H9 (cell line): ENCODE results near the gene CCDC57. TPM values are rescaled to one million over a fixed set of nuclear protein-coding genes. Genes with fewer than 3 reads are reported as not detected.
A peak's percentile ranks its signal among the peaks of the same experiment; 100 is the strongest.

Experiments
- DNase-seq: peaks from one replicate; pipeline ENCODE4 v3.0.0-alpha.2; 2017
- H2AFZ ChIP-seq: one replicate; pipeline ENCODE4 v1.6.1; 2013; ENCODE audit warnings: mild to moderate bottlenecking, low read length, control low read depth, moderate library complexity
- H2AK5ac ChIP-seq: 2 replicates; pipeline ENCODE4 v1.6.1; 2013; ENCODE audit warnings: low read length, control low read depth, mixed read lengths; ENCODE audit not compliant: insufficient read length
- H2BK120ac ChIP-seq: one replicate; pipeline ENCODE4 v1.6.1; 2013; ENCODE audit warnings: low read depth, mild to moderate bottlenecking, low read length, control low read depth, inconsistent platforms; ENCODE audit not compliant: poor library complexity, severe bottlenecking
- H2BK12ac ChIP-seq: 2 replicates; pipeline ENCODE4 v1.6.1; 2013; ENCODE audit warnings: low read length, control low read depth, mixed read lengths, low read depth; ENCODE audit not compliant: insufficient read length
- H2BK15ac ChIP-seq: 2 replicates; pipeline ENCODE4 v1.6.1; 2013; ENCODE audit warnings: low read depth, low read length, control low read depth
- H2BK20ac ChIP-seq: one replicate; pipeline ENCODE4 v1.6.1; 2013; ENCODE audit warnings: low read depth, mild to moderate bottlenecking, low read length, control low read depth, inconsistent platforms; ENCODE audit not compliant: poor library complexity, severe bottlenecking
- H2BK5ac ChIP-seq: 2 replicates; pipeline ENCODE4 v1.6.1; 2013; ENCODE audit warnings: low read length, control low read depth, mixed read lengths; ENCODE audit not compliant: insufficient read length
- H3K14ac ChIP-seq: 2 replicates; pipeline ENCODE4 v1.6.1; 2013; ENCODE audit warnings: low read length, control low read depth; ENCODE audit not compliant: insufficient read depth
- H3K18ac ChIP-seq: 2 replicates; pipeline ENCODE4 v1.6.1; 2013; ENCODE audit warnings: low read depth, mild to moderate bottlenecking, mixed read lengths, low read length, control low read depth; ENCODE audit not compliant: insufficient read length
- H3K23ac ChIP-seq: 2 replicates; pipeline ENCODE4 v1.6.1; 2013; ENCODE audit warnings: low read length, control low read depth, mixed read lengths, low read depth; ENCODE audit not compliant: insufficient read length
- H3K23me2 ChIP-seq: 2 replicates; pipeline ENCODE4 v1.6.1; 2013; ENCODE audit warnings: low read depth, mild to moderate bottlenecking, mixed read lengths, low read length, control low read depth; ENCODE audit not compliant: insufficient read length, poor library complexity, severe bottlenecking
- H3K27ac ChIP-seq: 2 replicates; pipeline ENCODE4 v1.5.1; 2013; ENCODE audit warnings: low read length, control low read depth, mixed read lengths, low read depth; ENCODE audit not compliant: insufficient read length
- H3K27me3 ChIP-seq: 2 replicates; pipeline ENCODE4 v1.6.1; 2013; ENCODE audit warnings: low read length, control low read depth, inconsistent platforms; ENCODE audit not compliant: insufficient read depth
- H3K4ac ChIP-seq: 2 replicates; pipeline ENCODE4 v1.6.1; 2013; ENCODE audit warnings: low read depth, mild to moderate bottlenecking, control low read depth, inconsistent platforms, low read length, moderate library complexity
- H3K4me1 ChIP-seq: 2 replicates; pipeline ENCODE4 v1.6.1; 2013; ENCODE audit warnings: low read length, control low read depth, inconsistent platforms; ENCODE audit not compliant: insufficient read depth
- H3K4me2 ChIP-seq: 2 replicates; pipeline ENCODE4 v1.6.1; 2013; ENCODE audit warnings: low read length, control low read depth, mixed read lengths; ENCODE audit not compliant: insufficient read length, insufficient read depth
- H3K56ac ChIP-seq: 2 replicates; pipeline ENCODE4 v1.6.1; 2013; ENCODE audit warnings: low read depth, mild to moderate bottlenecking, mixed read lengths, low read length, control low read depth; ENCODE audit not compliant: insufficient read length
- H3K79me1 ChIP-seq: 2 replicates; pipeline ENCODE4 v1.6.1; 2013; ENCODE audit warnings: low read depth, mild to moderate bottlenecking, moderate library complexity, low read length, control low read depth, inconsistent platforms; ENCODE audit not compliant: insufficient read depth, poor library complexity, severe bottlenecking
- H3K79me2 ChIP-seq: 2 replicates; pipeline ENCODE4 v1.6.1; 2013; ENCODE audit warnings: low read length, control low read depth, inconsistent platforms; ENCODE audit not compliant: insufficient read depth
- H3K9ac ChIP-seq: 2 replicates; pipeline ENCODE4 v1.6.1; 2013; ENCODE audit warnings: low read length, control low read depth, mixed read lengths; ENCODE audit not compliant: insufficient read length; ENCODE audit errors: extremely low read depth
- H3K9me3 ChIP-seq: one replicate; pipeline ENCODE4 v1.6.1; 2013; ENCODE audit warnings: low read depth, low read length, inconsistent platforms; ENCODE audit not compliant: control insufficient read depth
- H3T11ph ChIP-seq: one replicate; pipeline ENCODE4 v1.6.1; 2013; ENCODE audit warnings: mild to moderate bottlenecking, low read length, control low read depth, inconsistent platforms
- H4K20me1 ChIP-seq: one replicate; pipeline ENCODE4 v1.6.1; 2013; ENCODE audit not compliant: control insufficient read depth, insufficient read length, insufficient read depth
- H4K5ac ChIP-seq: 2 replicates; pipeline ENCODE4 v1.6.1; 2013; ENCODE audit warnings: low read depth, mild to moderate bottlenecking, mixed read lengths, low read length, control low read depth; ENCODE audit not compliant: insufficient read length
- H4K8ac ChIP-seq: replicated peaks from 2 replicates; pipeline ENCODE4 v1.6.1; 2013; ENCODE audit warnings: low read length, control low read depth, mixed read lengths, low read depth; ENCODE audit not compliant: insufficient read length
- H4K91ac ChIP-seq: 2 replicates; pipeline ENCODE4 v1.6.1; 2013; ENCODE audit warnings: low read depth, mild to moderate bottlenecking, moderate library complexity, mixed read lengths, low read length, control low read depth; ENCODE audit not compliant: insufficient read length
- H3K27ac Mint-ChIP-seq, 3 experiments: 2 replicates in 2 of 3; 3 replicates in 1 of 3; pipeline ENCODE4 v1.8.0; 2020 to 2021; ENCODE audit warnings: mixed read lengths in 3 of 3, mild to moderate bottlenecking in 1 of 3, moderate library complexity in 1 of 3
- H3K27me3 Mint-ChIP-seq: 2 replicates; pipeline ENCODE4 v1.8.0; 2021; ENCODE audit warnings: low read depth, mild to moderate bottlenecking, moderate library complexity, mixed read lengths
- H3K36me3 Mint-ChIP-seq, 3 experiments: 2 replicates in 2 of 3; 3 replicates in 1 of 3; pipeline ENCODE4 v1.8.0; 2020 to 2021; ENCODE audit warnings: low read depth in 3 of 3, mixed read lengths in 3 of 3; ENCODE audit not compliant: insufficient read depth in 1 of 3
- H3K4me1 Mint-ChIP-seq, 2 experiments: 2 replicates each; pipeline ENCODE4 v1.8.0; 2020; ENCODE audit warnings: mixed read lengths in 2 of 2
- H3K4me3 Mint-ChIP-seq, 2 experiments: 2 replicates in 1 of 2; 3 replicates in 1 of 2; pipeline ENCODE4 v1.8.0; 2020 to 2021; ENCODE audit warnings: mild to moderate bottlenecking in 2 of 2, mixed read lengths in 2 of 2, moderate library complexity in 1 of 2
- H3K9me3 Mint-ChIP-seq, 2 experiments: 2 replicates in 1 of 2; 3 replicates in 1 of 2; pipeline ENCODE4 v1.8.0; 2020; ENCODE audit warnings: mild to moderate bottlenecking in 2 of 2, mixed read lengths in 2 of 2, moderate library complexity in 1 of 2
- WGBS: extraction: QIAGEN DNeasy Blood & Tissue Kit; methylation state at CpG from one replicate; pipeline ENCODE4 v1.1.7; 2013; ENCODE audit warnings: missing lambda C conversion rate, low lambda C conversion rate, mixed read lengths; ENCODE audit not compliant: insufficient read length; ENCODE audit errors: extremely low coverage; 5-methylcytosine and 5-hydroxymethylcytosine counted together
- total RNA-seq: library from RNA; stranded (reverse); gene quantifications from 2 replicates; pipeline ENCODE4 v1.2.1, GENCODE V29; 2021
- TF ChIP-seq, protein P1 (sequence below): fragments of 200-600 bp; sonication (generic); conservative IDR thresholded peaks from 3 replicates; pipeline ENCODE4 v1.8.0; 2021; ENCODE audit warnings: antibody characterized with exemption, mild to moderate bottlenecking

CCDC57 gene
- total RNA-seq, 1 experiment from 2014 or later, result 11.0 TPM

DNA sequence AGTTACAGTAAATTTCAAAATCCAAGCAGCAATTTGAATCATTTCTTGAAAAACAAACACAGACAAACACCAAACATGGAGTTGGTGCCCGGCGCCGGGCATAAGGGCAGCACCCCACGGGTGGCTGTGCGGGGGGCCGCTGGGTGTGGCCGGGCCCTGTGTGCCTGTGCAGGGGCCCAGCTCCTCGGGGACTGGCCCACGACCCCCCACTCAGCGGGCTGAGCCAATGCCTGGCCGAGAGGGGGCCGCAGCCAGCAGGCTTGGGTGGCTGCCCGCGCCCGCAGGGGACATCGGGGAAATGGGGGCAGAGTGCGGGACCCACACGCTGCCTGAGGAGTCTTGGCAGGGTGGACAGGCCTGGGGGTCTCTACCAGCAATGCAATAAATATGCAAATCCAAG lies 134.2 kb downstream of the CCDC57 start:
- no peak overlapping the region for H3K18ac ChIP-seq
- no peak for DNase-seq
- H3K27ac ChIP-seq, result no peak overlapping the region

More for the DNA sequence above, 134.2 kb downstream of the CCDC57 start:
- no peak overlapping the region for H4K91ac ChIP-seq
- no peaks in the 10 kb centered on the region for H4K20me1 ChIP-seq
- no peaks in the 10 kb centered on the region for H3K27me3 ChIP-seq
- H3K4me1 ChIP-seq, result no peaks in the 10 kb centered on the region
- H3K14ac ChIP-seq, result no peak overlapping the region
- H3K9ac ChIP-seq, result no peak overlapping the region
- H2BK5ac ChIP-seq, result no peak overlapping the region
- H2AFZ ChIP-seq, result no peak overlapping the region
- Mint-ChIP-seq H3K4me1 (no peaks in the 10 kb centered on the region; a peak in 2 of 4 replicates), H3K27me3 (peaks cover 19% of the 10 kb centered on the region), H3K9me3 (no peaks in the 10 kb centered on the region), H3K36me3 (peaks cover 18 to 42% (median 40%) of the 10 kb centered on the region in 3 experiments; a peak in 6 of 7 replicates), H3K27ac (peak overlapping the region in 2 of 3 experiments; percentile 44 to 83; a peak in 2 of 7 replicates), H3K4me3 (no peak overlapping the region)
- no peak overlapping the region for H3T11ph ChIP-seq
- no peak overlapping the region for H3K23ac ChIP-seq
- H2BK120ac ChIP-seq, result no peak overlapping the region
- H3K23me2 ChIP-seq, result no peaks in the 10 kb centered on the region
- no peak overlapping the region for H2BK20ac ChIP-seq
- no peak overlapping the region for H4K8ac ChIP-seq
- no peak overlapping the region for H3K4ac ChIP-seq
- no CpG with 5 or more reads among the region's 18 CpGs for WGBS
- H2BK15ac ChIP-seq, result no peak overlapping the region
- no peak overlapping the region for H4K5ac ChIP-seq
- H3K9me3 ChIP-seq, result no peaks in the 10 kb centered on the region
- no peak overlapping the region for H2BK12ac ChIP-seq
- no peak overlapping the region for H3K4me2 ChIP-seq
- H3K79me1 ChIP-seq, result no peaks in the 10 kb centered on the region
- H3K56ac ChIP-seq, result no peak overlapping the region
- H2AK5ac ChIP-seq, result no peak overlapping the region
- no peaks in the 10 kb centered on the region for H3K79me2 ChIP-seq
- TF ChIP-seq, protein P1, sequence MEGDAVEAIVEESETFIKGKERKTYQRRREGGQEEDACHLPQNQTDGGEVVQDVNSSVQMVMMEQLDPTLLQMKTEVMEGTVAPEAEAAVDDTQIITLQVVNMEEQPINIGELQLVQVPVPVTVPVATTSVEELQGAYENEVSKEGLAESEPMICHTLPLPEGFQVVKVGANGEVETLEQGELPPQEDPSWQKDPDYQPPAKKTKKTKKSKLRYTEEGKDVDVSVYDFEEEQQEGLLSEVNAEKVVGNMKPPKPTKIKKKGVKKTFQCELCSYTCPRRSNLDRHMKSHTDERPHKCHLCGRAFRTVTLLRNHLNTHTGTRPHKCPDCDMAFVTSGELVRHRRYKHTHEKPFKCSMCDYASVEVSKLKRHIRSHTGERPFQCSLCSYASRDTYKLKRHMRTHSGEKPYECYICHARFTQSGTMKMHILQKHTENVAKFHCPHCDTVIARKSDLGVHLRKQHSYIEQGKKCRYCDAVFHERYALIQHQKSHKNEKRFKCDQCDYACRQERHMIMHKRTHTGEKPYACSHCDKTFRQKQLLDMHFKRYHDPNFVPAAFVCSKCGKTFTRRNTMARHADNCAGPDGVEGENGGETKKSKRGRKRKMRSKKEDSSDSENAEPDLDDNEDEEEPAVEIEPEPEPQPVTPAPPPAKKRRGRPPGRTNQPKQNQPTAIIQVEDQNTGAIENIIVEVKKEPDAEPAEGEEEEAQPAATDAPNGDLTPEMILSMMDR, result no peak
